Gastroesophageal sphincter (tissue), 4 donors: ENCODE results near the gene REPS2. TPM values are rescaled to one million over a fixed set of nuclear protein-coding genes. Genes with fewer than 3 reads are reported as not detected.

Experiments used
- ATAC-seq: fragments of 150-250 bp; one replicate; pipeline ENCODE4 v1.9.1; 2016; ENCODE audit warnings: mild to moderate bottlenecking, moderate library complexity
- H3K27ac ChIP-seq, 4 donors: fragments of 200-600 bp; sonication (generic) in 3 of 4; 1 replicate in 3 of 4; 2 replicates in 1 of 4; pipeline ENCODE4 v1.5.1; 2016 to 2019
- H3K27me3 ChIP-seq: fragments of 200-600 bp; sonication (generic); one replicate; pipeline ENCODE4 v1.5.1; 2019
- H3K36me3 ChIP-seq, 2 donors: fragments of 200-600 bp; sonication (generic); one replicate each; pipeline ENCODE4 v1.5.1; 2019; ENCODE audit warnings: control low read depth in 1 of 2
- H3K4me1 ChIP-seq, 3 donors: fragments of 200-600 bp; sonication (generic); 1 replicate in 2 of 3; 2 replicates in 1 of 3; pipeline ENCODE4 v1.5.1; 2016 to 2019; ENCODE audit warnings: control low read depth in 2 of 3
- H3K4me3 ChIP-seq, 2 donors: fragments of 200-600 bp; sonication (generic); one replicate each; pipeline ENCODE4 v1.5.1; 2019; ENCODE audit warnings: mild to moderate bottlenecking in 1 of 2, moderate library complexity in 1 of 2
- H3K9me3 ChIP-seq, 3 donors: fragments of 200-600 bp; sonication (generic); one replicate each; pipeline ENCODE4 v1.5.1; 2017 to 2019; ENCODE audit warnings: control low read depth in 2 of 3
- CTCF ChIP-seq, 4 experiments: fragments of 200-600 bp in 2 of 4; fragments of 450-650 bp in 2 of 4; sonication (generic) in 1 of 4; IDR thresholded peaks; one replicate each; pipeline ENCODE4 v1.5.1; 2017 to 2019; ENCODE audit warnings: antibody characterized with exemption in 4 of 4, mild to moderate bottlenecking in 2 of 4, moderate library complexity in 2 of 4
- EP300 ChIP-seq: sonication (generic); formaldehyde crosslinking; IDR thresholded peaks from one replicate; pipeline ENCODE4 v1.6.1; 2017; ENCODE audit warnings: antibody characterized with exemption, mild to moderate bottlenecking
- POLR2A ChIP-seq, 2 donors: fragments of 450-650 bp; IDR thresholded peaks; one replicate each; pipeline ENCODE4 v1.6.1; 2017; ENCODE audit warnings: antibody characterized with exemption in 2 of 2, mild to moderate bottlenecking in 2 of 2, moderate library complexity in 1 of 2
- POLR2AphosphoS5 ChIP-seq: sonication (generic); formaldehyde crosslinking; IDR thresholded peaks from one replicate; pipeline ENCODE4 v1.6.1; 2017; ENCODE audit warnings: antibody characterized with exemption
- WGBS, 2 donors: methylation state at CpG; one replicate each; pipeline ENCODE4 v1.1.5; 2018; ENCODE audit warnings: low coverage in 1 of 2; 5-methylcytosine and 5-hydroxymethylcytosine counted together
- total RNA-seq, 4 donors: library from RNA; depleted of rRNA; stranded (reverse); fragments of >200 nt; gene quantifications; one replicate each; pipeline ENCODE4 v1.1.0, GENCODE V29; 2016

REPS2 gene
- total RNA-seq, 4 donors from 2014 or later, result 19.8 to 39.8 (median 24.9) TPM

GRCh38 chrX:17024886-17025285 lies 78.4 kb downstream of the REPS2 start:
- 69 to 76% methylated on average over 8 to 9 of the region's 11 CpGs for WGBS, 2 donors
- H3K36me3 ChIP-seq, result no peaks in the 10 kb centered on the region
- H3K27me3 ChIP-seq, result no peaks in the 10 kb centered on the region
- ATAC-seq, result no peak
- TF ChIP-seq CTCF (IDR thresholded peaks at IDR 0.05), result no peak
- no peak for TF ChIP-seq POLR2A (IDR thresholded peaks at IDR 0.05)
- no peak for TF ChIP-seq POLR2AphosphoS5
- TF ChIP-seq EP300, result no peak
- H3K27ac ChIP-seq, result no peak overlapping the region
- no peak overlapping the region for H3K4me3 ChIP-seq
- peaks cover 0 to 2% (median 0%) of the 10 kb centered on the region in 3 donors for H3K4me1 ChIP-seq
- H3K9me3 ChIP-seq, result no peaks in the 10 kb centered on the region

- H3K4me3 ChIP-seq, result no peak overlapping the region
- H3K27me3 ChIP-seq, result no peaks in the 10 kb centered on the region
- ATAC-seq, result no peak
- H3K36me3 ChIP-seq, result no peaks in the 10 kb centered on the region
- H3K27ac ChIP-seq, result no peak overlapping the region
- WGBS, 2 donors, result 70 to 93% methylated on average over 3 to 7 of the region's 7 CpGs
- TF ChIP-seq CTCF (IDR thresholded peaks at IDR 0.05) (no peak), POLR2A (IDR thresholded peaks at IDR 0.05) (no peak), POLR2AphosphoS5 (no peak), EP300 (no peak)
- no peaks in the 10 kb centered on the region for H3K9me3 ChIP-seq
- peaks cover 0 to 11% (median 0%) of the 10 kb centered on the region in 3 donors for H3K4me1 ChIP-seq
Observed at GRCh38 chrX:17025621-17026302, 79.3 kb downstream of the REPS2 start.

GRCh38 chrX:17027931-17028330 lies 81.5 kb downstream of the REPS2 start:
- 79% methylated on average over 2 of the region's 2 CpGs; no CpG with 5 or more reads in 1 of the 2 donors for WGBS, 2 donors
- H3K9me3 ChIP-seq, result no peaks in the 10 kb centered on the region
- TF ChIP-seq POLR2AphosphoS5 (no peak), POLR2A (IDR thresholded peaks at IDR 0.05) (no peak), EP300 (no peak), CTCF (IDR thresholded peaks at IDR 0.05) (no peak)
- H3K27me3 ChIP-seq, result no peaks in the 10 kb centered on the region
- no peak for ATAC-seq
- H3K4me1 ChIP-seq, result peaks cover 0 to 16% (median 0%) of the 10 kb centered on the region in 3 donors
- no peaks in the 10 kb centered on the region for H3K36me3 ChIP-seq
- H3K4me3 ChIP-seq, result no peak overlapping the region
- peak overlapping the region; percentile 52 to 75 (median 65) for H3K27ac ChIP-seq

- H3K27ac ChIP-seq, result peak overlapping the region; percentile 52 to 75 (median 65)
- no peak overlapping the region for H3K4me3 ChIP-seq
- ATAC-seq, result no peak
- H3K9me3 ChIP-seq, result no peaks in the 10 kb centered on the region
- no peaks in the 10 kb centered on the region for H3K36me3 ChIP-seq
- no peaks in the 10 kb centered on the region for H3K27me3 ChIP-seq
- TF ChIP-seq EP300 (no peak), POLR2A (IDR thresholded peaks at IDR 0.05) (no peak), CTCF (IDR thresholded peaks at IDR 0.05) (no peak), POLR2AphosphoS5 (no peak)
- peaks cover 0 to 16% (median 0%) of the 10 kb centered on the region in 3 donors for H3K4me1 ChIP-seq
Observed at GRCh38 chrX:17028356-17028755, 81.9 kb downstream of the REPS2 start.

- 67% methylated on average over 1 of the region's 4 CpGs; no CpG with 5 or more reads in 1 of the 2 donors for WGBS, 2 donors
- ATAC-seq, result no peak
Observed at GRCh38 chrX:17030092-17030491, 83.6 kb downstream of the REPS2 start.

More at GRCh38 chrX:17030092-17030491, 83.6 kb downstream of the REPS2 start:
- no peaks in the 10 kb centered on the region for H3K27me3 ChIP-seq
- H3K36me3 ChIP-seq, result no peaks in the 10 kb centered on the region
- peak overlapping the region in 1 of 4 donors; percentile 70 for H3K27ac ChIP-seq
- peaks cover 0 to 16% (median 0%) of the 10 kb centered on the region in 3 donors for H3K4me1 ChIP-seq
- H3K4me3 ChIP-seq, result no peak overlapping the region
- TF ChIP-seq CTCF (IDR thresholded peaks at IDR 0.05) (no peak), POLR2A (IDR thresholded peaks at IDR 0.05) (no peak), POLR2AphosphoS5 (no peak), EP300 (no peak)
- no peaks in the 10 kb centered on the region for H3K9me3 ChIP-seq
